ENCODE results near the gene SMIM1. TPM values are rescaled to one million over a fixed set of nuclear protein-coding genes. Genes with fewer than 3 reads are reported as not detected.

SMIM1 gene
- polyA plus RNA-seq, 3 donors: 16.0 to 28.5 (median 26.5) TPM

DNA sequence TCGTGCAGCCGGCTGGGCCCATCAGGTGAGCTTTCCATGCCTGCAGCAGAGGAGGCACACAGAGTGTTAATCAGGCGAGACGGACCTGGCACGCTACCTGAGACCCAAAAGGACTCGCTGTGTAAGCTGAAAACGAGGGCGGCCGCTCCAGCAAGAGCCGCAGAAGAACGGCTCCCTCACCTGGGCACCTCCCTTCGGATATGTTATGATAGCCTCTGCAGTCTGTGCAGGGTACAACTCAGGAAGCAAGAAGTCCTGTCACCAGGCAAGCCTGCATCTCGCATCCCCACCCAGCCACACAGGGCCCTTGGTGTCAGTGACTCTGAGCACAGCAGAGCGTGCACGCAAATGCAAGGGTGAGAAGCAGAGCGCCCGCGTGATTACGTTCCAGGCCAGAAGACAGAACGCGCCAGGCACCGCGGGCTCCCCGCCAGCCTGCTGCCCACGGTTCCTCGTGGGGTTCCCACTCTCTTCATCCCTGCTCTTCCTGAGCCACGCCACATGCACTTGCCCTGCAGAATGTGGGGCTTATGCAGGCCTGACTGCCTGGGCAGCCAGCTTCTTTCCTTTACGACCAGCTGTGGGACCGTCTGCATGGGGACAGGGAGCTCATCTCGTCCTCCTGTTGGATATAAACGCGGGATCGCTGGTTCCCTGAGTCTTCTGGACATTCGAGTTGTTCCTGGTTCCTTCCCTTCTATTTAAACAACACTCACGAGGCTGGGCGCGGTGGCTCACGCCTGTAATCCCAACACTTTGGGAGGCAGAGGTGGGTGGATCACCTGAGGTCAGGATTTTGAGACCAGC is 44.0 kb downstream of the SMIM1 start:
- DNase-seq: no peak

DNA sequence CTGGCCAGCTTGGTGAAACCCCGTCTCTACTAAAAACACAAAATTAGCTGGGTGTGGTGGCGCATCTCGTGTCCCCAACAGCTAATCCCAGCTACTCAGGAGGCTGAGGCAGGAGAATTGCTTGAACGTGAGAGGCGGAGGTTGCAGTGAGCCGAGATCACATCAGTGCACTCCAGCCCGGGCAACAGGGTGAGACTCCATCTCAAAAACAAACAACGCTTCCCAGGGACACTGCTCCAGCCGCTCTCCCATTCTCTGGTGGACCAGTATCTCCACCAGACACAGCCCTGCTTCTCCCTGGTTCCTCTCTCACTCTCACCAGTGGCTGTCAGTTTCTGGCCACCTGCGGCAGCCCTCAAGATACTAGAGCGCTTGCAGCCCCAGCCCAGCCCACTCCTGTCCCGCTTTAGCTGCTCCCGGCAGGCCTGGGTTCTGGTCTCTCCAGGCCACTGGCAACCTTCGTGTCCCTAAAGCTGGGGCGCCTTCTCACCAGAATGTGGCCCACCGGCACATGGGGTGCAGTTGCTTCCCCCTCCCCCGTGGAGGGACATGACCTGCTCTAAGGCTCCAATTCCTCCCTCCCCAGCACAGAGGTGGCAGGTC is 44.7 kb downstream of the SMIM1 start:
- no peak for DNase-seq

DNA sequence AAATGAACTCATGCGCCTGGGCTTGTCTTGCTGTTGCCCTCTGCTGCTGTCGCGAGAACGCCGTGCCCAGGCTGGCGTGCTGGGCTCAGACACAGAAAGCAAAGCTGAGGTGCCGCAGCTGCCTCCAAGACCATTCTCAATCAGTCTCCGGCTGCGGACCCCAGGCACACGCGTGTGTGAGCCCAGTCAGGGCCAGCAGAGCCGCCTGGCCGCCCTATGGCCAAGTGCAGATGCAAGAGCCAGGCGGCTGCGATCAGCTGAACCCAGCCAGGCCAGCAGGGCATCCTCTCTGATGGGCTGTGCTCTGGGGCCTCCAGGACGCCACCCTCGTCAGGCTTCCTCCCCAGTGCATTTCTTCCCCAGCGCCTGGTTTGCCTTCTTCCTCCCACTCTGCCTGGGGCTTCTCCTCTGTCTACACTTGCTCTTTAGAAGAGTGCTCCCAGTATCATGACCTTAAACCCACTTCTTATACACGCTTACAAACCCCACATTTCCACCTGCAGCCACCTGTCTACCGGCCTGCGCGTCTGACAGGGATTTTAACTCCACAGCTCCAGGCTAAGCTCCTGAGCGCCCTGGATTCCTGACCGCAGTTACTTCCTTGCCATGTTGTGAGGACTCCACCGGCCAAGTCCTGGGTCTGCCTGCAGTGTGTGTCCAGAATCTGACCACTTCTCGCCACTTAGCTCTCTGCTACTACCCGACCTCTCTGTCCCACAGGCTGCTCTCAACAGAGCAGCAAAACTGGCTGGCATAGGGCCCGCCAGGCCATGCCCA is 45.5 kb downstream of the SMIM1 start:
- no peak for DNase-seq

DNA sequence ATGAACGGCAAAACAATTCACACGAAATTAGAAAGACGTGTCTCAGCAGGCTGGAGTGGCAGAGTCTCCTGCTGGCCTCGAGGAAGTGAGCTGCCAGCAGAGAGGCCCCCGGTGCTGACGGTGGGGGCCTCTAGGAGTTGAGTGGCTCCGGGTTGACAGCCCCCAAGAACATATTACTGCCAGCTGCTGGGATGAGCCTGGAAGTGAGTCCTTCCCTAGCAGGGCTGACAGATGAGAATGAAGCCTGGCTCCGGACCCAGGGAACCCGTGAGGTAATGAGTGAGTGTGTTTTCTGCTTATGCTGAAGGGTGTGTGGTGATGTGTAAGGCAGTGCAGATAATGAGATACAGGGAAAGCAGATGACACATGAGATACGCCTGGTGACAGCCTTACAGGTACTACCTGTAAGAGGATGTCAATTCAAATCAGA is 47.2 kb downstream of the SMIM1 start:
- DNase-seq: no peak

DNA sequence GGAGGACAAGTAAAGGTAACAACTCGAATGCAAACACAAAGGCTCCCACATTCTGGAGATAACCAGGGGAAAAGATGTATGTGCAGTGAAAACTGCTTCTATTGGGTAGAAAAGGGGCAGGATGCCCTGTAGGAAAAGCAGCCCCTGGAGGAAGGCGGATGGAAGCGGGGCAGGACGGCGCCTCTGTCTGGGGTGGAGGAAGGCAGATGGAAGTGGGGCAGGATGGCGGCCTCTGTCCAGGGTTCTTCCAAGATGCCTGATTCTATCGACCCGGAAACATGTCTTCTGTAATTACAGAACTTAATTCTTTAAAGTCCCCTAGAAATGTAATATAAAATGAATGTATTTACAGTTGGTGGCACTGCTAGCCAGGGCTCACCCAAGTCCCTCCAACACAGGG is 47.8 kb downstream of the SMIM1 start:
- no peak for DNase-seq

DNA sequence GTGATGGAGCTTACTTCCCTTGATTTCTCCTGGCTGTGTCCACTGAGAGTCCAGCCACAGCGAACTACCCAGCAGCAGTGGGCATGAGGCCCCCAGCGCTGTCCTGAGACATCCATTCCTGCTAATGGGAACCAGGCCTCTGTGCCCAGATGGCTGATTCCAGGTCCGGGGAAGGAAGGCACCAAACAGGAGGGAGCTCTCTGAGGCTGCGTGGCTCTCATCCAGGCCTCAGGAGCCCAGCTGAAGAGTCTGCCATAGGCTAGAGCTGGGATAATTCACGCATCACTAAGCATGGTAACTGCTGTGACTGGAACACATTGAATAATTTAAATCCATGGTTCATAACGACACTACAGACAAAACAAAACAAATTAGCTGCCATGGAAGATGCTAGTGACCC is 48.5 kb downstream of the SMIM1 start:
- peak; percentile 27 for DNase-seq

DNA sequence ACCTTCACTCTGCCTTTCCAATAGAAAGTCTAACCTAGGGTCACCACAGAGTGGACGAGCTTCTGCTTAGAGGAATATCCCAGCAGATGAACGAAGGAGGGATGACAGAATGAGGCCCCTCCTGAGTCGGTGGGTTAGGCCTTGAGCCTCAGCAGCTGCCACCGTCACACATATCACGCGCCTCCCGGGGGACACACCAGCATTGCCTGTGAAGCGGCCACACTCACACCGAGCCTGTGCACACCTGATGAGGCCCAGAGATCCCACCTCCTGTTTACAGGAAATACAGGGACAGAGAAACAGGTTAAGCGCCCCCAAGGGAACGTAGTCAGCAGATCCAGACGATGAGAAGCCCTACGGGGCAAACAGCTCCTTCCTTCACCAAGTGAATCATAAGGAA is 48.9 kb downstream of the SMIM1 start:
- DNase-seq: no peak

DNA sequence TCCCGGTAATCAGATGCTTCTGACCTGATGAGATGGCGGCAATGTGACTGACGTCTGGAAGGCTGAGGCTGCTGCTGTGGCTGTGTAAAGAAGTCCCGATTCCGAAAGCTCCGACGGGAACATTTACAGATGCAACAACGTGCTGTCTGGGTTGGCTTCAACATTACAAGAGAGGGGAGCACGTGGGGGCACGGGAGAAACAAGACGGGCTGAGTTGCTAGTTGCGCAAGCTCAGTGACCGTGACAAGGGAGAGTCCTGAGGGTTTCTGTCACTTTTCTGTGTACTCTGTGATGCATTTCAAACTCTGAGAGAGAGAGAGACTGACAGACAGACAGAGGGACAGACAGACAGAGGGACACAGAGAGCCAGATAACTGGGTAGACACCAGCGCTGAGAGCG is 49.4 kb downstream of the SMIM1 start:
- no peak for DNase-seq

DNA sequence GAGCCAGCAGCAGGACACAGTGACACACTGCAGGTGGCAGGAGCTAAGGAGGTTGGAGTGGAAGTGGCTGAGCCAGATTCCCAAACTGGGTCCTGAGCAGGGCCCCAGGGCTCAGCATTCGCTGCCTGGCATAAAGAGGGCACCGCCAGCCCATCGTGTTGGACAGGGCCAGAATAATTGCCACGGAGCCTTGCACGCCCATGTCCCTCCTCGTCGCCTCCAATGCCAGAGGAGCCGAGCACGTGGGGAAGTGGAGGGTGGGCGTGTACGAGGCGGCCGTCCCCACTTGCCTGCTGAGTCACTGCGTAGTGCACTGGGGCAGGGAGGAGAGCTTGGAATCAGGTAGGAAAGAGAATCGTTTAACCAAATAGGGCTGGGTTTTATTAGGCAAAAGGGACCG is 49.9 kb downstream of the SMIM1 start:
- DNase-seq: no peak

DNA sequence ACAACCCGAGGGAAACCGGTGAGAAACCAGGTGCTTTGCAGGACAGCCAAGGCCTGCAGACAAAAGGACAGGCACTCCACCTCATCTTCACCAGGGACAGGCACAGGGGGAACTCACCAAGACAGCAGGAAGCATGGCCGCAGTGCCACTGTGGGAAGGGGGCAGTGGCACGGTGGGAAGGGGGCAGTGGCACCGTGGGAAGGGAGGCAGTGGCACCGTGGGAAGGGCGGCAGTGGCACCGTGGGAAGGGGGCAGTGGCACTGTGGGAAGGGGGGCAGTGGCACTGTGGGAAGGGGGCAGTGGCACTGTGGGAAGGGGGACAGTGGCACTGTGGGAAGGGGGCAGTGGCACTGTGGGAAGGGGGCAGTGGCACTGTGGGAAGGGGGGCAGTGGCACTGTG is 52.1 kb downstream of the SMIM1 start:
- no peak for DNase-seq

DNA sequence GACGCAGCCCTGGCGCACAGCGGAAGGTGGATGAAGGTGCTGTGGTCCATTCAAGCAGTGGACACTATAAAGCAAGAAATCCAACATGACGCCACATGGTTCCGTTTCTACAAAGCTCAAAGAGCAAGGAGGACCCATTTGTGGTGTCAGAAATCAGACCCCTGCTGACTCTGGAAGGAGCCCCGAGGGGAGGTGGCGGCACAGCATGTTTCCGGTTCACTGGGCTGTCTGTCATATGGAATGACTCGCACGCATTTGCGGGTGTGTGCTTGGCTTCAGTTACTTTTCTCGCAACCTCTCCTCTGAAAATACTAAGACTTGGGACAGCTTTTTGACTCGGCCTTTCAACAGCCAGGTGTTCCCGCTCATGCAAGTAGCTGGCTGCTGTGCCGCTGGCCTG is 52.8 kb downstream of the SMIM1 start:
- no peak for DNase-seq

Other genes starting within 250 kb of the SMIM1 start
- 10 to 100 TPM; 11.0 to 20.6 (median 15.0) TPM for gene MEGF6, start 161.2 kb upstream of the SMIM1 start, polyA plus RNA-seq (ENCODE audit: insufficient read length in 3 of 3)
- gene TPRG1L, start 147.7 kb upstream of the SMIM1 start, polyA plus RNA-seq (ENCODE audit: insufficient read length in 3 of 3): 10 to 100 TPM; 39.8 to 46.1 (median 41.1) TPM
- gene WRAP73, start 122.6 kb upstream of the SMIM1 start, polyA plus RNA-seq (ENCODE audit: insufficient read length in 3 of 3): 10 to 100 TPM; 19.0 to 21.9 (median 21.9) TPM
- 1 to 10 TPM in 1 of 3 donors, under 1 TPM in 2; 0.70 to 1.1 (median 0.78) TPM for gene TP73, start 120.2 kb upstream of the SMIM1 start, polyA plus RNA-seq (ENCODE audit: insufficient read length in 3 of 3)
- under 1 TPM; 0.19 to 0.33 (median 0.30) TPM for gene CCDC27, start 20.3 kb upstream of the SMIM1 start, polyA plus RNA-seq (ENCODE audit: insufficient read length in 3 of 3)
- 10 to 100 TPM; 61.5 to 74.2 (median 64.4) TPM for gene LRRC47, start 23.7 kb downstream of the SMIM1 start, polyA plus RNA-seq (ENCODE audit: insufficient read length in 3 of 3)
- 10 to 100 TPM; 36.5 to 54.3 (median 49.2) TPM for gene CEP104, start 84.5 kb downstream of the SMIM1 start, polyA plus RNA-seq (ENCODE audit: insufficient read length in 3 of 3)
- 10 to 100 TPM in 1 of 3 donors, 1 to 10 TPM in 2; 6.9 to 12.0 (median 9.0) TPM for gene DFFB, start 84.7 kb downstream of the SMIM1 start, polyA plus RNA-seq (ENCODE audit: insufficient read length in 3 of 3)
- 10 to 100 TPM; 24.7 to 33.3 (median 29.1) TPM for gene C1orf174, start 127.5 kb downstream of the SMIM1 start, polyA plus RNA-seq (ENCODE audit: insufficient read length in 3 of 3)

Measured in renal pelvis (tissue), 4 donors.